22Rv1 (cell line): ENCODE results near the gene MMP24OS.

Source experiments
- H3K27ac ChIP-seq: fragments of 450-650 bp; 2 replicates; pipeline ENCODE4 v1.5.1; 2017
- ZFX ChIP-seq: fragments of 450-650 bp; IDR thresholded peaks from 2 replicates; pipeline ENCODE4 v1.6.1; 2017; ENCODE audit warnings: antibody characterized with exemption, borderline replicate concordance
- TF ChIP-seq, protein P1 (sequence below): fragments of 450-650 bp; IDR thresholded peaks from 2 replicates; pipeline ENCODE4 v1.5.1; 2017; ENCODE audit warnings: mild to moderate bottlenecking

The MMP24OS gene

GRCh38 chr20:35304956-35305355 lies 27.0 kb upstream of the MMP24OS start:
- no peak for TF ChIP-seq ZFX
- TF ChIP-seq, protein P1, sequence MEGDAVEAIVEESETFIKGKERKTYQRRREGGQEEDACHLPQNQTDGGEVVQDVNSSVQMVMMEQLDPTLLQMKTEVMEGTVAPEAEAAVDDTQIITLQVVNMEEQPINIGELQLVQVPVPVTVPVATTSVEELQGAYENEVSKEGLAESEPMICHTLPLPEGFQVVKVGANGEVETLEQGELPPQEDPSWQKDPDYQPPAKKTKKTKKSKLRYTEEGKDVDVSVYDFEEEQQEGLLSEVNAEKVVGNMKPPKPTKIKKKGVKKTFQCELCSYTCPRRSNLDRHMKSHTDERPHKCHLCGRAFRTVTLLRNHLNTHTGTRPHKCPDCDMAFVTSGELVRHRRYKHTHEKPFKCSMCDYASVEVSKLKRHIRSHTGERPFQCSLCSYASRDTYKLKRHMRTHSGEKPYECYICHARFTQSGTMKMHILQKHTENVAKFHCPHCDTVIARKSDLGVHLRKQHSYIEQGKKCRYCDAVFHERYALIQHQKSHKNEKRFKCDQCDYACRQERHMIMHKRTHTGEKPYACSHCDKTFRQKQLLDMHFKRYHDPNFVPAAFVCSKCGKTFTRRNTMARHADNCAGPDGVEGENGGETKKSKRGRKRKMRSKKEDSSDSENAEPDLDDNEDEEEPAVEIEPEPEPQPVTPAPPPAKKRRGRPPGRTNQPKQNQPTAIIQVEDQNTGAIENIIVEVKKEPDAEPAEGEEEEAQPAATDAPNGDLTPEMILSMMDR = no peak
- no peak overlapping the region for H3K27ac ChIP-seq

GRCh38 chr20:35303735-35304491 lies 26.0 kb upstream of the MMP24OS start:
- H3K27ac ChIP-seq = no peak overlapping the region

GRCh38 chr20:35303382-35303734 lies 25.4 kb upstream of the MMP24OS start:
- no peak for TF ChIP-seq ZFX
- TF ChIP-seq, protein P1 = no peak
- H3K27ac ChIP-seq = no peak overlapping the region

More at GRCh38 chr20:35303735-35304491, 26.0 kb upstream of the MMP24OS start:
- no peak for TF ChIP-seq ZFX
- TF ChIP-seq, protein P1 = peak; percentile 98

GRCh38 chr20:35302421-35303335 lies 24.8 kb upstream of the MMP24OS start:
- TF ChIP-seq ZFX = no peak
- TF ChIP-seq, protein P1 = no peak
- H3K27ac ChIP-seq = no peak overlapping the region

DNA sequence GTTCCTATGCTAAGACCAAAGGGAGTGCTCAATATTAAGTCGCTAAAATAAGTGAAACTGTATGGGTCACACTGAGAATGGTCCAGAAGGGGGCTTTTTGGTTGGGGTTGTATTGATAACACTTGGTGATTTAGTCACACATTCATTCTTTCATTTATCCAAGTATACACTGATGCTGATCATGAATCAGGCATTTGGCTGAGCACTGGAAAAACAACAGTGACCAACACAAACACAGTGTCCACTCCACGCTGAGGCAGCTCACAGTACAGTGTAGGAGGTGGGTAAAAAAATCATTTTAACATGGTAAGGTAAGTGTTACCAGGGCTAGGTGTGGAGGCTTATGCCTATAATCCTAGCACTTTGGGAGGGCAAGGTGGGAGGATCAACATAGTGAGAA lies 23.5 kb upstream of the MMP24OS start:
- H3K27ac ChIP-seq = no peak overlapping the region
- TF ChIP-seq, protein P1 = no peak
- no peak for TF ChIP-seq ZFX

GRCh38 chr20:35300469-35301262 lies 22.7 kb upstream of the MMP24OS start:
- TF ChIP-seq ZFX = no peak
- TF ChIP-seq, protein P1 = no peak
- no peak overlapping the region for H3K27ac ChIP-seq
